Astrocyte (in vitro differentiated cells and primary cell): ENCODE data around the gene HMGCLL1. TPM values are rescaled to one million over a fixed set of nuclear protein-coding genes. Genes with fewer than 3 reads are reported as not detected.

ENCODE experiments used
- DNase-seq: peaks from one replicate; pipeline ENCODE4 v3.0.0-alpha.2; 2010; ENCODE audit warnings: low read depth
- FAIRE-seq: peaks from 2 replicates; lab custom pipeline; 2011; peaks lifted over from hg19 to GRCh38; lab: Jason Lieb, UNC
- H2AFZ ChIP-seq: 2 replicates; pipeline ENCODE4 v1.6.0; 2012; ENCODE audit warnings: low read depth, low read length, inconsistent platforms
- H3K27ac ChIP-seq: 2 replicates; pipeline ENCODE4 v1.5.1; 2011; ENCODE audit warnings: low read depth, low read length, inconsistent platforms
- H3K27me3 ChIP-seq: 2 replicates; pipeline ENCODE4 v1.6.0; 2011; ENCODE audit warnings: low read length, inconsistent platforms; ENCODE audit not compliant: insufficient read depth
- H3K36me3 ChIP-seq: 2 replicates; pipeline ENCODE4 v1.5.1; 2011; ENCODE audit warnings: low read length, inconsistent platforms; ENCODE audit not compliant: insufficient read depth
- H3K4me1 ChIP-seq: 2 replicates; pipeline ENCODE4 v1.5.1; 2011; ENCODE audit warnings: low read length, inconsistent platforms; ENCODE audit not compliant: insufficient read depth
- H3K4me2 ChIP-seq: 2 replicates; pipeline ENCODE4 v1.6.0; 2012; ENCODE audit warnings: low read length, inconsistent platforms
- H3K4me3 ChIP-seq: 2 replicates; pipeline ENCODE4 v1.5.1; 2011; ENCODE audit warnings: low read depth, mild to moderate bottlenecking, low read length, inconsistent platforms; ENCODE audit not compliant: insufficient read depth
- H3K79me2 ChIP-seq: 2 replicates; pipeline ENCODE4 v1.6.0; 2012; ENCODE audit warnings: mild to moderate bottlenecking, low read length, inconsistent platforms; ENCODE audit not compliant: insufficient read depth
- H3K9ac ChIP-seq: 2 replicates; pipeline ENCODE4 v1.6.0; 2012; ENCODE audit warnings: mild to moderate bottlenecking, low read length, inconsistent platforms
- H3K9me3 ChIP-seq: 2 replicates; pipeline ENCODE4 v1.5.1; 2012; ENCODE audit warnings: low read depth, mild to moderate bottlenecking, low read length, inconsistent platforms; ENCODE audit not compliant: insufficient read depth
- H4K20me1 ChIP-seq: 2 replicates; pipeline ENCODE4 v1.6.0; 2012; ENCODE audit warnings: low read length, inconsistent platforms; ENCODE audit not compliant: insufficient read depth
- H3K27ac Mint-ChIP-seq: one replicate; pipeline ENCODE4 v1.8.0; 2021; ENCODE audit warnings: mild to moderate bottlenecking, mixed read lengths; ENCODE audit not compliant: unreplicated experiment
- H3K27me3 Mint-ChIP-seq: one replicate; pipeline ENCODE4 v1.8.0; 2021; ENCODE audit warnings: low read depth, mixed read lengths; ENCODE audit not compliant: unreplicated experiment
- H3K36me3 Mint-ChIP-seq: one replicate; pipeline ENCODE4 v1.8.0; 2021; ENCODE audit warnings: low read depth, mixed read lengths; ENCODE audit not compliant: unreplicated experiment
- H3K4me1 Mint-ChIP-seq: one replicate; pipeline ENCODE4 v1.8.0; 2021; ENCODE audit warnings: low read depth, mixed read lengths; ENCODE audit not compliant: unreplicated experiment
- H3K4me3 Mint-ChIP-seq: one replicate; pipeline ENCODE4 v1.8.0; 2021; ENCODE audit warnings: mild to moderate bottlenecking, moderate library complexity, mixed read lengths; ENCODE audit not compliant: unreplicated experiment
- H3K9me3 Mint-ChIP-seq: one replicate; pipeline ENCODE4 v1.8.0; 2021; ENCODE audit warnings: mild to moderate bottlenecking, mixed read lengths; ENCODE audit not compliant: unreplicated experiment
- EZH2 ChIP-seq: IDR thresholded peaks from 2 replicates; pipeline ENCODE4 v1.6.1; 2012; ENCODE audit warnings: mild to moderate bottlenecking, low read length, inconsistent platforms; ENCODE audit not compliant: insufficient read depth
- total RNA-seq: library from RNA; stranded (reverse); gene quantifications from 2 replicates; pipeline ENCODE4 v1.2.1, GENCODE V29; 2021
- TF ChIP-seq, protein P1 (sequence below): IDR thresholded peaks from 2 replicates; pipeline ENCODE4 v1.5.1; 2011; ENCODE audit warnings: low read depth, mild to moderate bottlenecking, inconsistent platforms, low read length, moderate library complexity; ENCODE audit not compliant: insufficient read depth

Gene HMGCLL1
- total RNA-seq, 1 donor from 2014 or later, result 0.30 TPM

DNA sequence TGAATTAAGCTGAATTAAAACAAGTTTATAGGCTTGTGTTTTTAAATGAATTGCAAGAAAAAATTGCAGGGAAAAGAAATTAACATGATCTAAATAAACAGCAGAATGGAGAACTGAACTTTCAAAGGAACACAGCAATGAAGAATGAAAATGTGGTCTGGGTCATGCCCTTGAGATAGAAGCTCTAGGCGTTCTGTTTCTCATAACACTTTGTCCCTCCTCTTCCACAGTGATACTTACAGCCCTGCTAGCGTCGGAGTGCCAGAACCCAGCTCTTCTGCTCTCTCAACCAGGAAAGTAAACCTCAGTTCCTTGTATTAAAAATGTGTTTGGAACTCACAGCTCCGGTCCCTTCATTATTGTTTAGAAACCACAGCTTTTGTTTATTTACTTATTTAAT, 11.4 kb downstream of the HMGCLL1 start:
- DNase-seq (no peak), FAIRE-seq (no peak)
- TF ChIP-seq EZH2, result no peak
- TF ChIP-seq, protein P1, sequence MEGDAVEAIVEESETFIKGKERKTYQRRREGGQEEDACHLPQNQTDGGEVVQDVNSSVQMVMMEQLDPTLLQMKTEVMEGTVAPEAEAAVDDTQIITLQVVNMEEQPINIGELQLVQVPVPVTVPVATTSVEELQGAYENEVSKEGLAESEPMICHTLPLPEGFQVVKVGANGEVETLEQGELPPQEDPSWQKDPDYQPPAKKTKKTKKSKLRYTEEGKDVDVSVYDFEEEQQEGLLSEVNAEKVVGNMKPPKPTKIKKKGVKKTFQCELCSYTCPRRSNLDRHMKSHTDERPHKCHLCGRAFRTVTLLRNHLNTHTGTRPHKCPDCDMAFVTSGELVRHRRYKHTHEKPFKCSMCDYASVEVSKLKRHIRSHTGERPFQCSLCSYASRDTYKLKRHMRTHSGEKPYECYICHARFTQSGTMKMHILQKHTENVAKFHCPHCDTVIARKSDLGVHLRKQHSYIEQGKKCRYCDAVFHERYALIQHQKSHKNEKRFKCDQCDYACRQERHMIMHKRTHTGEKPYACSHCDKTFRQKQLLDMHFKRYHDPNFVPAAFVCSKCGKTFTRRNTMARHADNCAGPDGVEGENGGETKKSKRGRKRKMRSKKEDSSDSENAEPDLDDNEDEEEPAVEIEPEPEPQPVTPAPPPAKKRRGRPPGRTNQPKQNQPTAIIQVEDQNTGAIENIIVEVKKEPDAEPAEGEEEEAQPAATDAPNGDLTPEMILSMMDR, result no peak
- no peaks in the 10 kb centered on the region for H3K27me3 ChIP-seq
- H3K27ac ChIP-seq, result no peak overlapping the region
- no peak overlapping the region for H3K4me2 ChIP-seq
- H4K20me1 ChIP-seq, result no peaks in the 10 kb centered on the region
- no peak overlapping the region for H3K4me3 ChIP-seq
- Mint-ChIP-seq H3K4me3 (no peak overlapping the region), H3K4me1 (peaks cover 3% of the 10 kb centered on the region), H3K36me3 (no peaks in the 10 kb centered on the region), H3K9me3 (no peaks in the 10 kb centered on the region), H3K27ac (no peak overlapping the region), H3K27me3 (no peaks in the 10 kb centered on the region)
- H3K36me3 ChIP-seq, result no peaks in the 10 kb centered on the region
- no peak overlapping the region for H3K9ac ChIP-seq
- H3K4me1 ChIP-seq, result no peaks in the 10 kb centered on the region
- no peaks in the 10 kb centered on the region for H3K79me2 ChIP-seq
- H2AFZ ChIP-seq, result no peak overlapping the region
- H3K9me3 ChIP-seq, result no peaks in the 10 kb centered on the region

DNA sequence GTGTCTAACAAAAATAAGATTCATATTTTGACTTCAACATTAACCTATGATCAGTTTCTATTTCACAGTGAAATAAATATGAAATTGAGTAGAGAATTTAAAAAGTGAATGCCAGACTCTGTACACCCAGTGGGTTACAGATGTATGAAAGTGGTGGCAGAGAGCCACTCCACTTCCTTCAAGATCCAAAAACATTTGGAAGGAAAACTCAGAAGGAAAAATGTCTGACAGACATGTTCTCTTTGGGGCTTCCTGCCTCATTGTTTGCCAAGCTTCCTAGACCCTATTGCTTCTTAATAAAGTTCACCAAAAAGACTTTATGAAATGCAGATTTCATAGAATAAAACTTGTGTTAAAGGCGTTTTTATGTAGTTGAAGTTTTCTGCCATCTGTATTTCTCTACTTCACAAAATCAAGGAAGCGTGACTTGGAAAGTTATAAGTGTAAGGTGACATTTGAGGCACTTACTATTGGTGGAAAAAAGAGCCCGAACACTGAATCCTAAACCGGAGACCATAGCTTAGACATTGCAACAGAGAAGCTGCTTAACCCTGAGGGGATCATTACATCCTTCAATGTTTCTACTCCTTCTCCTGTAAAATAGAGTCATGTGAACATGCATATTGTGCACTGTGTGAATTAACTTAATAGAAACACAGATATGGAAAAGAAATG, 12.8 kb downstream of the HMGCLL1 start:
- no peaks in the 10 kb centered on the region for H3K36me3 ChIP-seq
- Mint-ChIP-seq H3K36me3 (no peaks in the 10 kb centered on the region), H3K4me3 (no peak overlapping the region), H3K9me3 (no peaks in the 10 kb centered on the region), H3K4me1 (peaks cover 3% of the 10 kb centered on the region), H3K27ac (no peak overlapping the region), H3K27me3 (no peaks in the 10 kb centered on the region)
- H2AFZ ChIP-seq, result no peak overlapping the region
- no peaks in the 10 kb centered on the region for H3K27me3 ChIP-seq
- no peaks in the 10 kb centered on the region for H3K9me3 ChIP-seq
- DNase-seq, result no peak
- no peaks in the 10 kb centered on the region for H4K20me1 ChIP-seq
- FAIRE-seq, result no peak
- no peaks in the 10 kb centered on the region for H3K4me1 ChIP-seq
- no peak overlapping the region for H3K27ac ChIP-seq
- no peaks in the 10 kb centered on the region for H3K79me2 ChIP-seq
- no peak overlapping the region for H3K4me2 ChIP-seq
- no peak overlapping the region for H3K4me3 ChIP-seq
- TF ChIP-seq EZH2, result no peak
- TF ChIP-seq, protein P1, result no peak
- no peak overlapping the region for H3K9ac ChIP-seq

DNA sequence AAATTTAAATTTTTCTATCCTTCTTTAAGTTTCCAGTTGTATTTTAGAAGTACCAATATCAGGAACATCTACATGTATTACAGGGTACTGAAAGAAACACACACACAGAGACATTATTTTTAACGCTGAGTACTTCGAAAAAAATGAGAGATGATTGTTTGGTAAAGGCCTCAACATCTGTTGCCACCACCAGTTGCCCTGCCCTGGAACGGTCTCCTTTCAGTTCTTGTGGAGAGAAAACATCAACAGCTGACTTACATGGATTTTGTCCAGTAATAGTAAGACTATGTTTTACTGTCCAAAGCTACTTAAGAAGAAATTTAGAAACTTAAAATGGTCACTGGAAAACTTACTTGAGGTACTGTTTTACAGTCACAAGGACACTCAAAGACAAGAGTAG, 16.7 kb downstream of the HMGCLL1 start:
- TF ChIP-seq, protein P1, result no peak
- TF ChIP-seq EZH2, result no peak
- no peak overlapping the region for H3K4me3 Mint-ChIP-seq
- no peaks in the 10 kb centered on the region for H3K27me3 ChIP-seq
- no peak for DNase-seq
- no peak overlapping the region for H2AFZ ChIP-seq
- H3K4me1 ChIP-seq, result no peaks in the 10 kb centered on the region
- H3K36me3 Mint-ChIP-seq, result no peaks in the 10 kb centered on the region
- no peaks in the 10 kb centered on the region for H3K4me1 Mint-ChIP-seq
- no peak for FAIRE-seq
- H3K9me3 Mint-ChIP-seq, result no peaks in the 10 kb centered on the region
- no peak overlapping the region for H3K27ac Mint-ChIP-seq
- no peak overlapping the region for H3K9ac ChIP-seq
- no peaks in the 10 kb centered on the region for H3K27me3 Mint-ChIP-seq
- H3K27ac ChIP-seq, result no peak overlapping the region
- H3K36me3 ChIP-seq, result no peaks in the 10 kb centered on the region
- no peaks in the 10 kb centered on the region for H3K79me2 ChIP-seq
- no peak overlapping the region for H3K4me2 ChIP-seq
- no peak overlapping the region for H3K4me3 ChIP-seq
- H4K20me1 ChIP-seq, result no peaks in the 10 kb centered on the region
- no peaks in the 10 kb centered on the region for H3K9me3 ChIP-seq
